HG03095 (cell line): ENCODE data around the gene USH2A.

Experiments used
- ATAC-seq: cut with Tn5 transposase; IDR thresholded peaks from one replicate; pipeline ENCODE4 v1.9.1; 2021; ENCODE audit warnings: moderate library complexity; ENCODE audit not compliant: unreplicated experiment

USH2A gene

GRCh38 chr1:215878128-215878527 is 545.1 kb downstream of the USH2A start:
- no peak for ATAC-seq

GRCh38 chr1:215877452-215877951 is 545.7 kb downstream of the USH2A start:
- no peak for ATAC-seq

- no peak for ATAC-seq
Measured at GRCh38 chr1:215875712-215876111, 547.5 kb downstream of the USH2A start.

GRCh38 chr1:215875236-215875635 is 548.0 kb downstream of the USH2A start:
- ATAC-seq, result no peak

- no peak for ATAC-seq
Measured at GRCh38 chr1:215872658-215873057, 550.6 kb downstream of the USH2A start.

- ATAC-seq, result no peak
Measured at GRCh38 chr1:215868500-215868899, 554.7 kb downstream of the USH2A start.

- ATAC-seq, result no peak
Measured at GRCh38 chr1:215865060-215865459, 558.2 kb downstream of the USH2A start.

GRCh38 chr1:215863796-215864195 is 559.5 kb downstream of the USH2A start:
- ATAC-seq, result no peak

GRCh38 chr1:215860833-215861232 is 562.4 kb downstream of the USH2A start:
- no peak for ATAC-seq

GRCh38 chr1:215857317-215857716 is 565.9 kb downstream of the USH2A start:
- no peak for ATAC-seq

- ATAC-seq, result no peak
Measured at GRCh38 chr1:215845234-215845891, 577.9 kb downstream of the USH2A start.

- ATAC-seq, result no peak
Measured at GRCh38 chr1:215844777-215845176, 578.5 kb downstream of the USH2A start.

- ATAC-seq, result no peak
Measured at GRCh38 chr1:215844266-215844665, 579.0 kb downstream of the USH2A start.

- ATAC-seq, result no peak
Measured at GRCh38 chr1:215842905-215843304, 580.3 kb downstream of the USH2A start.

- ATAC-seq, result no peak
Measured at GRCh38 chr1:215835951-215836350, 587.3 kb downstream of the USH2A start.

- ATAC-seq, result no peak
Measured at GRCh38 chr1:215833941-215834729, 589.1 kb downstream of the USH2A start.

- no peak for ATAC-seq
Measured at GRCh38 chr1:215830226-215830810, 592.9 kb downstream of the USH2A start.

GRCh38 chr1:215825056-215825455 is 598.2 kb downstream of the USH2A start:
- no peak for ATAC-seq

GRCh38 chr1:215824245-215824644 is 599.0 kb downstream of the USH2A start:
- ATAC-seq, result no peak

GRCh38 chr1:215819114-215819513 is 604.1 kb downstream of the USH2A start:
- ATAC-seq, result no peak

GRCh38 chr1:215807911-215808436 is 615.3 kb downstream of the USH2A start:
- no peak for ATAC-seq

- no peak for ATAC-seq
Measured at GRCh38 chr1:215807218-215807617, 616.0 kb downstream of the USH2A start.
